CD4-positive, alpha-beta memory T cell (primary cell): Measurements from ENCODE around the gene MYF6. TPM values are rescaled to one million over a fixed set of nuclear protein-coding genes. Genes with fewer than 3 reads are reported as not detected.

Experiments used
- CTCF ChIA-PET: fragments of 350-600 bp; sonication (Branson Sonifier 250); formaldehyde crosslinking; loops from one replicate; lab custom pipeline; 2021; ENCODE audit warnings: inconsistent platforms; ENCODE audit not compliant: partially characterized antibody; lab: Charles Lee
- POLR2A ChIA-PET: fragments of 350-600 bp; sonication (Branson Sonifier 250); formaldehyde crosslinking; loops from one replicate; lab custom pipeline; 2021; ENCODE audit not compliant: partially characterized antibody; lab: Charles Lee
- DNase-seq, 5 donors: peaks; one replicate each; pipeline versions ENCODE4 v3.0.0 to v3.0.0-alpha.2; 2020 to 2022; ENCODE audit warnings: mixed read lengths in 1 of 5
- H3K27ac ChIP-seq: one replicate; pipeline ENCODE4 v1.7.0; 2013; ENCODE audit warnings: low read depth, low read length
- H3K27me3 ChIP-seq: 2 replicates; pipeline ENCODE4 v1.7.0; 2013; ENCODE audit warnings: mild to moderate bottlenecking, low read length, moderate library complexity; ENCODE audit not compliant: insufficient read depth
- H3K36me3 ChIP-seq: 2 replicates; pipeline ENCODE4 v1.7.0; 2013; ENCODE audit warnings: mild to moderate bottlenecking, low read length, moderate library complexity; ENCODE audit not compliant: insufficient read depth
- H3K4me1 ChIP-seq: 2 replicates; pipeline ENCODE4 v1.7.0; 2013; ENCODE audit warnings: mild to moderate bottlenecking, low read length, moderate library complexity; ENCODE audit not compliant: insufficient read depth
- H3K4me3 ChIP-seq, 2 donors: one replicate each; pipeline ENCODE4 v1.7.0; 2013; ENCODE audit warnings: low read length in 2 of 2, mild to moderate bottlenecking in 1 of 2
- H3K9me3 ChIP-seq, 2 donors: one replicate each; pipeline ENCODE4 v1.7.0; 2013; ENCODE audit warnings: low read length in 2 of 2, control low read depth in 1 of 2; ENCODE audit not compliant: control insufficient read depth in 1 of 2
- H3K27ac Mint-ChIP-seq, 7 donors: one replicate each; pipeline ENCODE4 v1.8.0; 2020 to 2021; ENCODE audit warnings: mixed read lengths in 7 of 7, mild to moderate bottlenecking in 6 of 7, inconsistent platforms in 3 of 7, moderate library complexity in 3 of 7
- H3K27me3 Mint-ChIP-seq, 2 donors: one replicate each; pipeline ENCODE4 v1.8.0; 2020 to 2021; ENCODE audit warnings: mixed read lengths in 2 of 2
- H3K36me3 Mint-ChIP-seq, 2 donors: one replicate each; pipeline ENCODE4 v1.8.0; 2020 to 2021; ENCODE audit warnings: mixed read lengths in 2 of 2, inconsistent platforms in 1 of 2, mild to moderate bottlenecking in 1 of 2
- H3K4me1 Mint-ChIP-seq, 4 donors: one replicate each; pipeline ENCODE4 v1.8.0; 2020 to 2021; ENCODE audit warnings: mixed read lengths in 4 of 4, mild to moderate bottlenecking in 1 of 4
- H3K4me3 Mint-ChIP-seq, 8 donors: one replicate each; pipeline ENCODE4 v1.8.0; 2020 to 2021; ENCODE audit warnings: mixed read lengths in 8 of 8, mild to moderate bottlenecking in 7 of 8, moderate library complexity in 6 of 8, inconsistent platforms in 3 of 8
- H3K9me3 Mint-ChIP-seq, 8 donors: one replicate each; pipeline ENCODE4 v1.8.0; 2020 to 2021; ENCODE audit warnings: mixed read lengths in 8 of 8, mild to moderate bottlenecking in 5 of 8, inconsistent platforms in 3 of 8, moderate library complexity in 1 of 8
- intact Hi-C: fragments of 100-400 bp; cut with micrococcal nuclease; formaldehyde crosslinking; loops from one replicate; pipeline ENCODE4 v1.15.1; 2023
- polyA plus RNA-seq, 2 donors: library from polyadenylated mRNA; unstranded; fragments of 300-500 nt; fragmentation: Illumina TruSeq; gene quantifications; one replicate each; pipeline ENCODE4 v1.2.3, GENCODE V29; 2021
- total RNA-seq, 2 experiments: library from RNA; stranded (reverse); gene quantifications; one replicate each; pipeline ENCODE4 v1.2.3, GENCODE V29; 2021

Gene MYF6
- total and polyA plus RNA-seq, 4 experiments from 2014 or later: not detected

DNA sequence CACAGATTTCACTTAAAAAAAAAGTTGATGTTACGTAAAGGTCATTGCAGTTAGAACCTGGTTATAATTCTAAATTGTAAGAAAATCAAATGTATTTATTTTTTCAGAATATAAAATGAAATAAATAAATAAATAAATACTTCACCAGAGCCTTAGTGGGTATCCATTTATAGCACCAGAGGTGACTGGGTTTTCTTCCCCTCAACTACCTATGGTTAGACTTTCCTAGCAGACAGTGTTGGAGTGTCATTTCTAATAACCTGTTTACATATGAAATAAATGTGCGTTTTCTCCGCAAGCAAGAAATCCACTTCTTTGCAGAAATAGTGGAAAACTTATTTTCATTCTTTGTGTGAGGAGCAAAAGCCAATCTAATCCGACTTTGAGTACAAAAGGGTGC lies 6.0 kb downstream of the MYF6 start:
- CTCF ChIA-PET: no interaction called here
- Histone ChIP-seq H3K4me3 (no peak overlapping the region), H3K27ac (no peak overlapping the region), H3K4me1 (no peaks in the 10 kb centered on the region), H3K27me3 (no peaks in the 10 kb centered on the region), H3K9me3 (no peaks in the 10 kb centered on the region), H3K36me3 (no peaks in the 10 kb centered on the region)
- H3K4me3 Mint-ChIP-seq: no peak overlapping the region
- H3K4me1 Mint-ChIP-seq: peaks cover 0 to 2% (median 0%) of the 10 kb centered on the region in 4 donors
- H3K9me3 Mint-ChIP-seq: peaks cover 0 to 26% (median 11%) of the 10 kb centered on the region in 8 donors
- no peak for DNase-seq
- intact Hi-C loops: no loop called here
- H3K36me3 Mint-ChIP-seq: no peaks in the 10 kb centered on the region
- peaks cover 3 to 6% of the 10 kb centered on the region in 2 donors for H3K27me3 Mint-ChIP-seq
- H3K27ac Mint-ChIP-seq: no peak overlapping the region
- POLR2A ChIA-PET: no interaction called here

GRCh38 chr12:80714055-80714454 lies 6.6 kb downstream of the MYF6 start:
- peaks cover 3 to 6% of the 10 kb centered on the region in 2 donors for H3K27me3 Mint-ChIP-seq
- CTCF ChIA-PET: no interaction called here

DNA sequence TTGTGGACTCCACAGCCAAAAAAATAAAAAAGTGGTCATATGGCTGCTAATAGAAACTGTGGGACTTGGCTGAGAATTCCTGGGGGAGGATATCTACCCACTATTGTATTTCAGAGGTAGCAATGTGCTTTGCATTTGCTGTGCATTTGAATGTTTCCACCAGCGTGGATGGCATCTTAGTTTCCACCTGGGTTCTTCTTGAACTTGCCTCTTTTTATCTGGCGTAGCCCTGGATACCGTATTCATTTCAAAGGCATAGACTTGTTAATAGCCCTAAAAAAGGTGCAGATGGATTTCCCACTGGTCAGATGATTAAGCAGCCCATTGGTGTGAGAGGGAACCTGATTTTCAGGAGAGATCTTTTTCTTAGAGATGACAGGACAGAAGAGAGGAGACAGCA lies 7.4 kb downstream of the MYF6 start:
- no peak overlapping the region for H3K4me3 ChIP-seq

More at GRCh38 chr12:80714055-80714454, 6.6 kb downstream of the MYF6 start:
- Mint-ChIP-seq H3K36me3 (no peaks in the 10 kb centered on the region), H3K4me1 (no peaks in the 10 kb centered on the region), H3K27ac (no peak overlapping the region), H3K4me3 (no peak overlapping the region), H3K9me3 (peaks cover 0 to 20% (median 10%) of the 10 kb centered on the region in 8 donors)
- POLR2A ChIA-PET: no interaction called here
- H3K36me3 ChIP-seq: no peaks in the 10 kb centered on the region
- H3K4me1 ChIP-seq: no peaks in the 10 kb centered on the region
- intact Hi-C loops: no loop called here
- no peak overlapping the region for H3K27ac ChIP-seq
- no peak overlapping the region for H3K4me3 ChIP-seq
- no peak for DNase-seq
- H3K9me3 ChIP-seq: no peaks in the 10 kb centered on the region
- no peaks in the 10 kb centered on the region for H3K27me3 ChIP-seq

DNA sequence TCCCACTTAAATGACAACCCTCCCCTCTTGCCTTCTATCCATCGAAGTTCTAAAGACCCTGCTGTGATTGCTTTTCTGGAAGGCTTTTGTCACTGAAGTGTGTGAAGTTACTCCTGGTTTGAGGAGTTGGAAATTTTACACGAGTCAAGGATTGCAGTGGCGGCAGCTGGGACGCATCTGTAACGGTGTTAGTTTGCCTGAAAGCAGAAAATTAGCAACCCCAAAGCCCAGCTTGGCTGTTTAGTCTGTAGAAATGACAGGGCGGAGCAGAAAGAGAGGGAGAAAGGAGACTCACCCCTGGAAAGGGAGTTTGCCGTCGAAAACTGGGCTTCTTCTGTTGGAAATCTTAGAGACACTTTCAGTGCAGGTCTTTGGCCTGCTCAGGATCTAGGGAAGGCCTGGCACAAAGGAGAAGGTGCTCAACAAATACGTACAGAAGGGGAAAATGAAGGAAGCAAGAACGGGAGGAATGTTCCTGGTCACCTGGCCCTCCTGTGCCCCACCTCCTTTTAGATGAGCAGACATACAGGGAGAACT lies 8.3 kb downstream of the MYF6 start:
- no peak for DNase-seq
- no peaks in the 10 kb centered on the region for H3K9me3 ChIP-seq
- Mint-ChIP-seq H3K27me3 (peaks cover 3 to 4% of the 10 kb centered on the region in 2 donors), H3K4me3 (no peak overlapping the region), H3K36me3 (no peaks in the 10 kb centered on the region), H3K9me3 (peaks cover 0 to 17% (median 10%) of the 10 kb centered on the region in 8 donors), H3K27ac (no peak overlapping the region), H3K4me1 (no peaks in the 10 kb centered on the region)
- CTCF ChIA-PET: no interaction called here
- H3K27me3 ChIP-seq: no peaks in the 10 kb centered on the region
- POLR2A ChIA-PET: no interaction called here
- H3K27ac ChIP-seq: no peak overlapping the region
- H3K4me1 ChIP-seq: no peaks in the 10 kb centered on the region
- H3K4me3 ChIP-seq: no peak overlapping the region
- intact Hi-C loops: no loop called here
- no peaks in the 10 kb centered on the region for H3K36me3 ChIP-seq

More for the DNA sequence above, 7.4 kb downstream of the MYF6 start:
- POLR2A ChIA-PET: no interaction called here
- H3K9me3 Mint-ChIP-seq: peaks cover 0 to 19% (median 10%) of the 10 kb centered on the region in 8 donors
- no peaks in the 10 kb centered on the region for H3K4me1 Mint-ChIP-seq
- DNase-seq: no peak
- Histone ChIP-seq H3K36me3 (no peaks in the 10 kb centered on the region), H3K4me1 (no peaks in the 10 kb centered on the region), H3K27me3 (no peaks in the 10 kb centered on the region), H3K27ac (no peak overlapping the region), H3K9me3 (no peaks in the 10 kb centered on the region)
- intact Hi-C loops: no loop called here
- H3K27me3 Mint-ChIP-seq: peaks cover 3 to 6% of the 10 kb centered on the region in 2 donors
- no peak overlapping the region for H3K4me3 Mint-ChIP-seq
- no peak overlapping the region for H3K27ac Mint-ChIP-seq
- CTCF ChIA-PET: no interaction called here
- H3K36me3 Mint-ChIP-seq: no peaks in the 10 kb centered on the region

DNA sequence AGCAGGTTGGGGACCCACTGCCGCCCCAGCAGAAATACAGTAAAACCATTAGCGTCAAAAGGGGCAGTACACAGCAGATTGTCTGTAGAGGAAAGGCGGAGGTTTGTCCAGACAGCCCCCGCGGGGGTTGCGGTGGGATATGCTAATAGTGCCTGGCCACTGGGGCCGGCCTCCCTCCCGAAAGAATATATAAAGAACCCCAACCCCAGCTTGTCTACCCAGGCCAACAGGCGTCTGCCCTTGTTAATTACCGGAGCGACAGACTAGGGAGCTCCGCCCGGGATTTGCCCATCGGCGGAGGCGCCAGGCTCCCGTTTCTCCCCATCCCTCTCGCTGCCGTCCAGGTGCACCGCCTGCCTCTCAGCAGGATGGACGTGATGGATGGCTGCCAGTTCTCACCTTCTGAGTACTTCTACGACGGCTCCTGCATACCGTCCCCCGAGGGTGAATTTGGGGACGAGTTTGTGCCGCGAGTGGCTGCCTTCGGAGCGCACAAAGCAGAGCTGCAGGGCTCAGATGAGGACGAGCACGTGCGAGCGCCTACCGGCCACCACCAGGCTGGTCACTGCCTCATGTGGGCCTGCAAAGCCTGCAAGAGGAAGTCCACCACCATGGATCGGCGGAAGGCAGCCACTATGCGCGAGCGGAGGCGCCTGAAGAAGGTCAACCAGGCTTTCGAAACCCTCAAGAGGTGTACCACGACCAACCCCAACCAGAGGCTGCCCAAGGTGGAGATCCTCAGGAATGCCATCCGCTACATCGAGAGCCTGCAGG lies 9.4 kb downstream of the MYF6 start, which contains the start of gene MYF5:
Gene MYF5 (plus strand): TSS at position 217 of the 774 bp plus-strand sequence. CDS start 152 bp downstream, at position 369.
- Histone ChIP-seq H3K27me3 (no peaks in the 10 kb centered on the region), H3K36me3 (no peaks in the 10 kb centered on the region), H3K4me3 (no peak within 1 kb of the TSS), H3K27ac (no peak within 1 kb of the TSS), H3K9me3 (no peaks in the 10 kb centered on the region), H3K4me1 (no peaks in the 10 kb centered on the region)
- ChIA-PET POLR2A (no interaction called here), CTCF (no interaction called here)
- H3K27ac Mint-ChIP-seq: no peak within 1 kb of the TSS
- no peaks in the 10 kb centered on the region for H3K36me3 Mint-ChIP-seq
- intact Hi-C loops: no loop called here
- no peak within 1 kb of the TSS for H3K4me3 Mint-ChIP-seq
- no peak for DNase-seq
- no peaks in the 10 kb centered on the region for H3K4me1 Mint-ChIP-seq
- peaks cover 0 to 14% (median 8%) of the 10 kb centered on the region in 8 donors for H3K9me3 Mint-ChIP-seq
- H3K27me3 Mint-ChIP-seq: peaks cover 3 to 4% of the 10 kb centered on the region in 2 donors

DNA sequence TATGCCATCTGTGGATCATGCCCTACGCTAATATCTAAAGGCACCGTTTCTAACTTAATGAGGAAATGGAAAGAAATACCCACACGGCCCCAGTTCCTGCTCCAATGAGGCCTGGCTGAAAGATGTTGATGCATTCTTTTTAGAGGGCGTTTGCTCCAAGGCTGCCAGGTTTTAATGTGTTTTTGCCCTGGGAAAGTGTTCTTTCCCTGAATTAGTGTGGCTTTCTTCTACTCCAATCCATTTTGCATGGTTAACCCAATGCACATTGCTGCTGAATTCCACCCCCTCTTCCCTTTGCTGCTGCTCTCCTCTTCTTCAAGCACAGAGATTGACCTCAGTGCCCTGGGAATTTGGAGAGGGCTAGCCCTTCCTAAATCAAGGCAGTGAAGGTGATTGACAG lies 10.4 kb downstream of the MYF6 start:
- Mint-ChIP-seq H3K4me3 (no peak overlapping the region), H3K27ac (no peak overlapping the region), H3K36me3 (no peaks in the 10 kb centered on the region), H3K27me3 (peaks cover 3% of the 10 kb centered on the region in 2 donors), H3K4me1 (no peaks in the 10 kb centered on the region), H3K9me3 (peaks cover 0 to 14% (median 7%) of the 10 kb centered on the region in 8 donors)
- Histone ChIP-seq H3K4me1 (no peaks in the 10 kb centered on the region), H3K9me3 (no peaks in the 10 kb centered on the region), H3K27me3 (no peaks in the 10 kb centered on the region), H3K36me3 (no peaks in the 10 kb centered on the region), H3K4me3 (no peak overlapping the region), H3K27ac (no peak overlapping the region)
- ChIA-PET CTCF (no interaction called here), POLR2A (no interaction called here)
- DNase-seq: no peak
- intact Hi-C loops: no loop called here

DNA sequence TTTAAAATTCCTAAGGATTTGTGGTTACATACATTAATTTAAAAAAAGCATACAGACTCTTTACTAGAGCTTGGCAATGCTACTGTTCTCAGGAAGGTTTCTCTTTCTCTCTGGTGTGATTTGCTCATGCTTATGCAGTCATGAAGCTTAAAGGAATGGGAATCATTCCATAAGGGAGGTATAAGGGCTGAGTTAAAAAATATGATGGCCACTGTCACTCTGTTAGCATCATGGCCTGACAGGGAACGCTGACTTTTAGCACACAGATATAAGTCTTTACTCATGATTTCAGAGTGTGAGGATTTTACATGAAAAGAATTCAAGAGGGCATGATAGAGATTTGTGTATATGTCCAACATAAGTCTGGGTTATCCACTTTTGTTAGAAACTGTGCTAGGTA lies 13.1 kb downstream of the MYF6 start:
- H3K9me3 ChIP-seq: no peaks in the 10 kb centered on the region
- no peak for DNase-seq
- Mint-ChIP-seq H3K4me3 (no peak overlapping the region), H3K4me1 (no peaks in the 10 kb centered on the region), H3K27me3 (peaks cover 0 to 1% of the 10 kb centered on the region in 2 donors), H3K27ac (no peak overlapping the region), H3K9me3 (peaks cover 0 to 4% (median 2%) of the 10 kb centered on the region in 8 donors), H3K36me3 (no peaks in the 10 kb centered on the region)
- intact Hi-C loops: no loop called here
- H3K4me3 ChIP-seq: no peak overlapping the region
- ChIA-PET CTCF (no interaction called here), POLR2A (no interaction called here)
- no peaks in the 10 kb centered on the region for H3K27me3 ChIP-seq
- H3K4me1 ChIP-seq: no peaks in the 10 kb centered on the region
- H3K36me3 ChIP-seq: no peaks in the 10 kb centered on the region
- no peak overlapping the region for H3K27ac ChIP-seq
